HuH-7 (cell line): ENCODE measurements around the gene WIF1.

Experiments used
- DNase-seq: peaks from one replicate; pipeline ENCODE4 v3.0.0; 2011; ENCODE audit warnings: low spot score

The WIF1 gene

GRCh38 chr12:65022421-65022820 is 98.7 kb downstream of the WIF1 start:
- DNase-seq: no peak

GRCh38 chr12:65019696-65020234 is 101.3 kb downstream of the WIF1 start:
- no peak for DNase-seq

DNA sequence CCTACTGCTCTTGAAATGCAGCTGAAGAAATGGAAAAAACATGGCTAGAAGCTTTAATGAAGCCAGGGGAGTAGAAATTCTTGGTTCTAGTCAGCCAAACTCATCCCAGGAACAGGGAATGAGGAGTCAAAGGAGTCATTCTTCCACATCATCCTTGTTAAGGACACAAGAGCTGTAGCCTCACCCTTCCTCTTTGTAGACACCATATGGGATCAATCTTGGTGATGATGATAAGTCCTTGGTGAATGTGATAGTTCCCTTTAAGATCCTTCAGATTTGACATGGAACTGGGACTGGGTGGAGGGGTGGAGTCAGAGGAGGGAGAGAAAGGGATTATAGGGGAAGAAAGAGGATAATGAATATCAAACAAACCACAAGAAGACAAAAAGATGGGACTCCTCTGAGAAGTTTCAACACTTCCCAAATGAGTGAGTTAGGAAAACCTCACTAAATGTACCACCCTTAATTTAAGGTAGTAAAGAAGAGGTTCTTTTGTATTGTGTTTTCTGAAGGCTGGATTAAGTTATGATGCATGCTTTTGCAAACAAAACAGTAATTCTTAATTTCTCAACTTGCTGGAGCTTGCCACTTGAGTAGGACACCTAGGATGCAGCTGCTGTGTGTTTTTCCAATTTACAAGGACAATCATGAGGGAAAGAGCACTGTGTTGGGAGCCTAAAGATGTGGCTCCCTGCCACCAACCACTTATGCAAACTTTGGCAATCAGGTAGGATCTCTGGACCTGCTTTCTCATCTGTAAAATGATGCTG is 104.0 kb downstream of the WIF1 start:
- no peak for DNase-seq

- no peak for DNase-seq
These were observed 105.3 kb downstream of the WIF1 start for GRCh38 chr12:65015850-65016249.

GRCh38 chr12:65014504-65015271 is 106.4 kb downstream of the WIF1 start:
- DNase-seq: no peak

DNA sequence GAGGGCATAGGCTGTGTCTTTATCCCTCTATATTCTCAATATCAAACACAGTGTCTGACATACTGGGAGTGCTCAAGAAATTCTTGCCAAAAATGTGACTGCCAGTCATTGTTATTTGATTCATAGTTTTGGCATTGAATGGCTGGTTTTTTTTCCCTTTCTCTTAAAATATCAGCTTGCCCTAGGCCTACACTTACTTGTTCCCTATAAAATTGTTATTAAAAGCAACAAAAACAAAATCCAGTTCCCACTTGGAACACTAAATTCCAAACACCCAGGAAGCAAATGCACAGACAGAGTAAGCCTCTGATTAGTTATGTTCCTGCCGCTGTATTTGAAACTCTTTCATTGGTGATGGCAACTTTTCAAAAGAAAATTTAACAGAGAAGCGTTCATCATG is 110.7 kb downstream of the WIF1 start:
- no peak for DNase-seq

- DNase-seq: no peak
These were observed 115.4 kb downstream of the WIF1 start for GRCh38 chr12:65005716-65006115.

- DNase-seq: no peak
These were observed 116.8 kb downstream of the WIF1 start for GRCh38 chr12:65004270-65004669.
